ENCODE measurements around the gene GLYATL2. TPM values are rescaled to one million over a fixed set of nuclear protein-coding genes. Genes with fewer than 3 reads are reported as not detected.

GLYATL2 gene
- not detected in 5 replicates for total RNA-seq (2022; extraction: Qiagen RNA extraction)

GRCh38 chr11:58844361-58845005, at the start of gene GLYATL2:
TSS of gene GLYATL2 (minus strand) at chr11:58844704. CDS start at chr11:58839612, 5,092 bp downstream.

Other genes starting within 250 kb of the GLYATL2 start
- 0.92 to 1.5 TPM (median 1.3 TPM) in 5 replicates for gene CNTF, start 222.0 kb downstream of the GLYATL2 start, total RNA-seq (2022; extraction: Qiagen RNA extraction)
- gene GLYAT, start 112.8 kb downstream of the GLYATL2 start, total RNA-seq (2022; extraction: Qiagen RNA extraction), result not detected in 5 replicates
- 0.10 TPM in 1 of 5 replicates, not detected in the others for gene GLYATL1, start 94.8 kb upstream of the GLYATL2 start, total RNA-seq (2022; extraction: Qiagen RNA extraction)
- not detected in 5 replicates for gene GLYATL1B, start 241.6 kb upstream of the GLYATL2 start, total RNA-seq (2022; extraction: Qiagen RNA extraction)

Data from A549 treated with Hydrocortisone at 1 μM for 4 hours (cell line).